ENCODE results near the gene STK38L.

The STK38L gene

DNA sequence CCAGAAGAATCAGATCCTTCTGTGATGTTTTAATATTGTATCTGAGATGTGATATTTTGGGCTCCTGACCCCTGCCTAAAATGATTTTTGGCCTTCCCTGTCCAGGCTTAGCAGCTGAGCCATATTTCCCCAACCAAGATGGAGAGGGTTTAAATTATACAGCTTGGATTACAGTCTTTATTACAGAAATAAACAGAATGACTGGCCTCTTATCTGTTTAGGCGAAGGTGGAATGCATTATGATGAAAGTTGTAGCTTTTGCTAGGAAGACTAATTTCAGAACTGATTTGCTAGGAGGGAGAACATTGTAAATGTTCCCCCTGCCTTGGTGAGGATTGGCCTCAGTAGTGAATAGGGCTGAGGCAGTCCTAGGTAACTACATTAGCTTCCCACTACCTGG lies 111.9 kb downstream of the STK38L start:
- no peak for DNase-seq

DNA sequence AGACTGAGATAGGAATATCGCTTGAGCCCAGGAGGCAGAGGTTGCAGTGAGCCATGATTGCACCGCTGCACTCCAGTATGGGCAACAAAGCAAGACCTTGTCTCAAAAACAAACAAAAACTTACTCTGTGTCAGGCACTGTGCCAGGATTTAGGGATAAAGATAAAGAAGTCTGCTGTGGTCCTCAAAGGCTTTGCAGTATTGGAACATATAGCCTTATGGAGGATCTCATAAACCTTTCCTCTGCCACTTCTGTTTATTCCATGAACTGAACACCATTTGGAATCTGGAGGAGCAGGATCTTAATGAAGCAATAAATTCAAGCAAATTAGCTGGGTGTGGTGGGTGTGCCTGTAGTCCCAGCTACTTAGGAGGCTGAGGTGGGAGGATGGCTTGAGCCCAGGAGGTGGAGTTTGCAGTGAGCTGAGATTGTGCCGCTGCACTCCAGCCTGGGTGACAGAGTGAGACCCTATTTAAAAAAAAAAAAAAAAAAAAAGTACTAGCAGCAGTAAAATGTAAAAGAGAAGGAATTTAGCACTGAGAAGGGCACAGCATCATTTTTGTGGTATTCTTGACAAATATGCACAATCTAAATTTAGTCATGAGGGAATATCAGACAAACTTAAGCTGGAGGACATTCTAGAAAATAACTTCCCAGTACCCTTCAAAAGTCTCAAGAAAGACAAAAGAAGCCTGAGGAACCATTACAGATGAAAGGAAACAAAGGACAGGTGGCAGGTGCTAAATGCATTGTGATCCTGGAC lies 115.7 kb downstream of the STK38L start:
- DNase-seq = no peak

DNA sequence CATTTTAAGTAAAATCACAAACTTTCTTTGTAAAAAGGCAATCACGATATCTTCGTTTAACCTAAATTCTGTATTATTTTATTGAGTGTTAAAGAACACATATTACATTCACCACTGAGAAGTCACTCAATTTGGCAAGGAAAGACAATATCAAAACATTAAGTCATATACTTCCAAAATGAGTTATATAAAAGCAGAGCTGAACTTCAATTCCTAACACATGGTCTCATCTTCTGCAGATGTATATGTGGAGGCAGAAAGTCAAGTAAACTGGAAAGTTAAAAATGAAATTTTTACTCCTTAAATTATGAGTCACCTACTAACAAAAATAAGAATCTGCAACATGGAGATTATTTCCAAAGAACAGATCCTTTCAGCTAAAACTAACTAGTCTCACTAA lies 117.3 kb downstream of the STK38L start:
- DNase-seq = no peak

DNA sequence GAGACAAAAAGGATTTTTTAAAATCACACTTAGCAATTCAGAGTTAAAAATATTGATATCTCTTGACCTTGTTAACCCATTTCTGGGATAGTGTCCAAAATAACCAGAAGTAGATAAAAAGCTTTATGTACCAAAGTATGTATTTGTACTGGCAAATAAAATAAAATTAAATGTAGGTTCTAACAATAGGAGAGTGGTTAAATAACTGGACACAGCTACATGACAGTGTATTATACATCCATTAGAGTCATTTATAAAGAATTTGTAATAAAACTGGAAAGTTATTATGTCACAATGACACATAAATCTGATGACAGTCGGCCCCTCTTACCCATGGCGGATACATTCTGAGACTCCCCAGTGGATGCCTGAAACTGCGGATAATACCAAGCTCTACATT lies 122.5 kb downstream of the STK38L start:
- no peak for DNase-seq

DNA sequence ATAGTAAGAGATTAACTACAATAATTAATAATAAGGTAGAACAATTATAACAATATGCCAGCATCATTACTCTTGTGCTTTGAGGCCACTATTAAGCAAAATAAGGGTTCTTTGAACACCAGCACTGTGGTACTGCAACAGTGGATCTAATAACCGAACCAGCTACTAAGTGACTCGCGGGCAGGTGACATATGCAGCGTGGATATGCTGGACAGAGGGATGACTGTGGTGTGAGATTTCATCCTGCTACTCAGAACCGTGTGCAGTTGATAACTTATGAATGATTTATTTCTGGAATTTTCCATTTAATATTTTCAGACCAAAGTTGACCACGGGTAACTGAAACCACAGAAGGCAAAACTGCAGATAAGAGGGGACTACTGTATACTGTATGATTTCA lies 123.0 kb downstream of the STK38L start:
- DNase-seq = no peak

Data from cortex of kidney (tissue), 1 donor.